Progenitor cell of endocrine pancreas (in vitro differentiated cells): ENCODE data around the gene ERN1. TPM values are rescaled to one million over a fixed set of nuclear protein-coding genes. Genes with fewer than 3 reads are reported as not detected.
A peak's percentile ranks its signal among the peaks of the same experiment; 100 is the strongest.

ENCODE experiments used
- DNase-seq: peaks from one replicate; pipeline ENCODE4 v3.0.0; 2021; ENCODE audit warnings: low spot score; ENCODE audit not compliant: unreplicated experiment
- H3K27ac Mint-ChIP-seq: 2 replicates; pipeline ENCODE4 v1.8.0; 2021; ENCODE audit warnings: mild to moderate bottlenecking, moderate library complexity, mixed read lengths
- H3K27me3 Mint-ChIP-seq: 2 replicates; pipeline ENCODE4 v1.8.0; 2021; ENCODE audit warnings: mixed read lengths
- H3K36me3 Mint-ChIP-seq: 2 replicates; pipeline ENCODE4 v1.8.0; 2022; ENCODE audit warnings: mixed read lengths; ENCODE audit not compliant: insufficient read depth
- H3K4me1 Mint-ChIP-seq: 2 replicates; pipeline ENCODE4 v1.8.0; 2021; ENCODE audit warnings: low read depth, mixed read lengths
- H3K4me3 Mint-ChIP-seq: 2 replicates; pipeline ENCODE4 v1.8.0; 2021; ENCODE audit warnings: low read depth, mild to moderate bottlenecking, moderate library complexity, mixed read lengths
- H3K9me3 Mint-ChIP-seq: 2 replicates; pipeline ENCODE4 v1.8.0; 2021; ENCODE audit warnings: low read depth, mixed read lengths
- total RNA-seq: library from RNA; stranded (reverse); gene quantifications from 2 replicates; pipeline ENCODE4 v1.2.1, GENCODE V29; 2021
- TF ChIP-seq, protein P1 (sequence below): fragments of 200-600 bp; sonication (generic); IDR thresholded peaks from one replicate; pipeline ENCODE4 v1.5.0; 2021; ENCODE audit warnings: antibody characterized with exemption, mild to moderate bottlenecking; ENCODE audit not compliant: unreplicated experiment

Gene ERN1
- total RNA-seq, 1 donor from 2014 or later = 43.1 TPM

GRCh38 chr17:64133546-64134215, 3.7 kb upstream of the ERN1 start:
- Mint-ChIP-seq H3K4me3 (no peak overlapping the region), H3K4me1 (peaks cover 8% of the 10 kb centered on the region), H3K27me3 (peaks cover 13% of the 10 kb centered on the region), H3K9me3 (no peaks in the 10 kb centered on the region), H3K27ac (peak overlapping the region; percentile 28), H3K36me3 (no peaks in the 10 kb centered on the region)
- TF ChIP-seq, protein P1, sequence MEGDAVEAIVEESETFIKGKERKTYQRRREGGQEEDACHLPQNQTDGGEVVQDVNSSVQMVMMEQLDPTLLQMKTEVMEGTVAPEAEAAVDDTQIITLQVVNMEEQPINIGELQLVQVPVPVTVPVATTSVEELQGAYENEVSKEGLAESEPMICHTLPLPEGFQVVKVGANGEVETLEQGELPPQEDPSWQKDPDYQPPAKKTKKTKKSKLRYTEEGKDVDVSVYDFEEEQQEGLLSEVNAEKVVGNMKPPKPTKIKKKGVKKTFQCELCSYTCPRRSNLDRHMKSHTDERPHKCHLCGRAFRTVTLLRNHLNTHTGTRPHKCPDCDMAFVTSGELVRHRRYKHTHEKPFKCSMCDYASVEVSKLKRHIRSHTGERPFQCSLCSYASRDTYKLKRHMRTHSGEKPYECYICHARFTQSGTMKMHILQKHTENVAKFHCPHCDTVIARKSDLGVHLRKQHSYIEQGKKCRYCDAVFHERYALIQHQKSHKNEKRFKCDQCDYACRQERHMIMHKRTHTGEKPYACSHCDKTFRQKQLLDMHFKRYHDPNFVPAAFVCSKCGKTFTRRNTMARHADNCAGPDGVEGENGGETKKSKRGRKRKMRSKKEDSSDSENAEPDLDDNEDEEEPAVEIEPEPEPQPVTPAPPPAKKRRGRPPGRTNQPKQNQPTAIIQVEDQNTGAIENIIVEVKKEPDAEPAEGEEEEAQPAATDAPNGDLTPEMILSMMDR = peak; percentile 73
- no peak for DNase-seq

GRCh38 chr17:64131606-64132270, 1.8 kb upstream of the ERN1 start:
- peaks cover 13% of the 10 kb centered on the region for H3K27me3 Mint-ChIP-seq
- TF ChIP-seq, protein P1 = no peak
- H3K27ac Mint-ChIP-seq = no peak overlapping the region
- no peak overlapping the region for H3K4me3 Mint-ChIP-seq
- H3K36me3 Mint-ChIP-seq = no peaks in the 10 kb centered on the region
- H3K9me3 Mint-ChIP-seq = no peaks in the 10 kb centered on the region
- DNase-seq = no peak
- H3K4me1 Mint-ChIP-seq = peaks cover 18% of the 10 kb centered on the region

DNA sequence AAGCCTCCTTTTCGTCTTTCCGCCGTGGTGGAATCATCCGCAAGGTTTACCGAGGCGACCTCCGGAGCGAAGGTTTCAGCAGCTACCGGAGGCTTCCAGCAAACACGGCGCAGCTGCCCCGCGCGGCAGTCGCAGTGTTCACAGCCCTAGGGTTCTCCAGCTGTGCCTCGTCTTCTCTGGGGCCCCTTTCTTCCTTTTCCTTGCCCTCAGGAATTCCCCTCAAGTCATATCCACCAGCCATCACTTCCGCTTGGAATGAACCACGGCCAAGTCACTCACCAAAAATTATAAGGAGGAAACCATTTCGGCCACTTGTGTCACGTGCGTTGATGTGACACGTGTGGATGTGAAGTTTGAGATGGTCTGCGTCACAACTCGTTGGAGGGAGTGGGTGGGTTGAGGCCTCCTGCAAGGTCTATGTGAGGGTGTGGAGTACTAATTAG, 636 bp upstream of the ERN1 start:
- Mint-ChIP-seq H3K27ac (peak overlapping the region; percentile 5), H3K27me3 (peaks cover 13% of the 10 kb centered on the region), H3K9me3 (no peaks in the 10 kb centered on the region), H3K4me3 (peak overlapping the region; percentile 71), H3K4me1 (peaks cover 26% of the 10 kb centered on the region), H3K36me3 (no peaks in the 10 kb centered on the region)
- no peak for DNase-seq
- TF ChIP-seq, protein P1 = no peak

DNA sequence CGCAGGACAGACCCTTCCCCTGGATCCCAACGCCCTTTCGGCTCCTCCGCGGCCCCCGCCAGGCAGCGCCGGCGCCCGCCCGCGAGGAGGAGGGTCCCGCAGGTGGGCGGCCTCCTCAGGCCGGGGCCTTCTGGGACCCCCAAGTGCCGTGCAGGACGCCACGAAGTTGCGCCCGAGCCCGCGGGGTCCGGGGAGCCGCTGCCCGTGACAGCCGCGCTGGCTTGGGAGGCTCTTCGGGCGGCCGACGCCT, 504 bp downstream of the ERN1 start:
- Mint-ChIP-seq H3K4me1 (peaks cover 26% of the 10 kb centered on the region), H3K27ac (peak overlapping the region; percentile 90)
- DNase-seq = no peak

GRCh38 chr17:64128787-64129514, 993 bp downstream of the ERN1 start:
- Mint-ChIP-seq H3K9me3 (peaks cover 3% of the 10 kb centered on the region), H3K4me1 (peaks cover 26% of the 10 kb centered on the region), H3K36me3 (peaks cover 2% of the 10 kb centered on the region), H3K27ac (peak overlapping the region; percentile 90), H3K27me3 (peaks cover 13% of the 10 kb centered on the region), H3K4me3 (peak overlapping the region; percentile 82)
- no peak for DNase-seq
- TF ChIP-seq, protein P1 = no peak

More for the DNA sequence above, 504 bp downstream of the ERN1 start:
- H3K4me3 Mint-ChIP-seq = peak overlapping the region; percentile 82
- peaks cover 13% of the 10 kb centered on the region for H3K27me3 Mint-ChIP-seq
- peaks cover under 1% of the 10 kb centered on the region for H3K36me3 Mint-ChIP-seq
- peaks cover 2% of the 10 kb centered on the region for H3K9me3 Mint-ChIP-seq
- TF ChIP-seq, protein P1 = no peak
